SHP77 (cell line): ENCODE data around the gene TTC7B.
"Not testable (repeated sequence)": the region's sequence is repeated elsewhere in the genome, so short reads cannot be mapped to it uniquely, and the experiment has no call there.

Source experiments
- DNase-seq, 2 experiments: peaks; one replicate each; lab custom pipeline; 2025; lab: John Stamatoyannopoulos, UW

TTC7B gene

GRCh38 chr14:90830931-90831701 is 14.9 kb upstream of the TTC7B start:
- no peak for DNase-seq

- DNase-seq, result no peak
Observed at GRCh38 chr14:90829677-90830076, 13.4 kb upstream of the TTC7B start.

DNA sequence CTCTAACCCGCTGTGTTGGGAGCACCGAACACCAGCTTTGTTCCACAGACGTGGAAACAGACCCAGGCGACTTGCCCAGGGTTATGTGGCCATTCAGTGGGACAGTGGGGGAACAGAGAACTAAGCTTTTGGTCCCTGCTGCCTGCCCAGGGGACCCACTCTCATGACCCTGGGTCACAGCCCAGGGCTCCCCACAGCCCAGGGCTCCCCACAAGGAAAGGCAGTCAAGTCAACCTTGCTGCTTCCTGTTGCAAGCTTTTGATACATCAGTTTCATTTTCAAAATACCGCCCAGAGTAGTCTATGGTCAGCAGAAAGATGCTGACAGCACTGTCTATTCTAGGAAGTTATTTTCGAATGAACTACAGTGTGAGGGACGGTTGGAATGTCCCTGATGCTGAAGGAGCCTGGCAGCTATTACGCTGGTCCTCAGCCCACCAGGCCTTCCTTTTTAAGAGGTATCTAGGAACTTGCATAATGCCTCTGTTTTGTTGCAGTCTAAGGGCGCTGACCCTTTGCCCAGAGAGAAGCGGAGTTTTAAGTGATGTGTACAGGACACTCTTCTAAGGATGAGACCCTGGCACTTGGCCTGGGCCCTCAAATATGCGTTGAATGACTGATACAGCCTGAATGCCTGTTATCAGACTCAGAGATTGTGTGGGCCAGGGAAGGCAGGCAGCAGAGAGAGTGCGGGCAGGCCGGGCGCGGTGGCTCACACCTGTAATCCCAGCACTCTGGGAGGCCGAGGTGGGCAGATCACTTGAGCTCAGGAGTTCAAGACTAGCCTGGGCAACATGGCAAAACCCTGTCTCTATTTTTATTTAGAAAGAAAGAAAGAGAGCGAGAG is 12.6 kb upstream of the TTC7B start:
- no peak for DNase-seq

- DNase-seq, result peak; percentile 84 to 89
Observed at GRCh38 chr14:90827919-90828610, 11.8 kb upstream of the TTC7B start.

DNA sequence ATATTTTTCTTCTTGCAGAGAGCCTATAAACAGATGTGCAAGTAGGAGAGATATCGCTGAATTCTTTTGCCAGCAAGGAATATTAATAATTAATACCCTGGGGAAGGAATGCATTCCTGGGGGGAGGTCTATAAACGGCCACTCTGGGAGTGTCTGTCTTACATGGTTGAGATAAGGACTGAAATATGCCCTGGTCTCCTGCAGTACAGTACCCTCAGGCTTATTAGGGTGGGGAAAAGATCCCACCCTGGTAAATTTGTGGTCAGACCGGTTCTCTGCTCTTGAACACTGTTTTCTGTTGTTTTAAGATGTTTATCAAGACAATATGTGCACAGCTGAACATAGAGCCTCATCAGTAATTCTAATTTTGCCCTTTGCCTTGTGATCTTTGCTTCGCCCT is 7.3 kb upstream of the TTC7B start:
- DNase-seq, result not testable (repeated sequence)

GRCh38 chr14:90820958-90821357 is 4.7 kb upstream of the TTC7B start:
- peak; percentile 16 to 40 for DNase-seq

GRCh38 chr14:90819734-90820393 is 3.6 kb upstream of the TTC7B start:
- DNase-seq, result no peak

- no peak for DNase-seq
Observed at GRCh38 chr14:90818715-90819114, 2.5 kb upstream of the TTC7B start.

DNA sequence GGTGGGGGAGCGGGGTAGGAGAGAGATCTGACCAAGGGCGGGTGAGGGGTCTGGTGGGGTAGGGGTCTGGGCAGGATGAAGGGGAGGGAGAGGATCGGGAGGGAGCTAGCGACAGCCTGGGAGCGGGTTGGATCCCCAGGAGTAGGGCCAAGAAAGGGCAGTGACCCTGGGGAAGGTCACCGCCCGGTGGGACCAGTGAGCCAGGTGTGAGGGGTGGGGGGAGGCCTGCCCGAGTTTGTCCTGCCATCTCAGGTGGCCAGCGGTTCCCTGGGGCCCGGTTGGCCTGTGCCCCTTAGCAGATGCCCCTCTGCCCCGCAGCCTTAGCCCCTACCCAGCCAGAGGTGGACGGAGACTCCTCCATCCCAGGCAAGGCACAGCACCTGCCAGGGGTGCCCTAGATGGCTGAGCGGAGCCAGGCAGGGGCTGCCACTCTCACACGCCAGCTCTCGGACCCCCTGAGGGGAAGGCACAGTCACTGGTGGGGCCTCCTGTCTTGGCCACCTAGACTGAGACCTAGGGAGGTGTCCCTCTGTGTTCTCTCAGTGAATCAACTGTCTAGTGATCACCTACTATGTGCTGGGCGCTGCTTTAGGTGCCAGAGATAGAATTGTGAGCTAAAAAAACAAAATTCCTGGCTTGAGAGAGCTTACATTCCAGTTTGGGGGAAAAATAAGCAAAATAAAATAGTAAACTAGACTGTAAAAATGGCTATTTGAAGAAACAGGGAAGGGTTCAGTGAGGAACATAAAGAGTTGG is 629 bp upstream of the TTC7B start:
- no peak for DNase-seq

DNA sequence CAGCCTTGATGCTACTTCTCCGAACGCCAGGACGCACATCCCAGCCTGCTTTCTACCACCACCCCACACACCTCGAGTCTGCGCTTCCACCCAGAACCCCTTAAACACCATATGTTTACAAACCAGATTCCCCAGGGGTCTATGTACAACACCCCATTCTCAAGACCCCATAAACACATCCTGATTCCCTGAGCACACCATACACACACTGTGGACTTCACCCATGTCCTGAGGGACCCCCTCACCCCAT is 733 bp downstream of the TTC7B start:
- DNase-seq, result no peak

DNA sequence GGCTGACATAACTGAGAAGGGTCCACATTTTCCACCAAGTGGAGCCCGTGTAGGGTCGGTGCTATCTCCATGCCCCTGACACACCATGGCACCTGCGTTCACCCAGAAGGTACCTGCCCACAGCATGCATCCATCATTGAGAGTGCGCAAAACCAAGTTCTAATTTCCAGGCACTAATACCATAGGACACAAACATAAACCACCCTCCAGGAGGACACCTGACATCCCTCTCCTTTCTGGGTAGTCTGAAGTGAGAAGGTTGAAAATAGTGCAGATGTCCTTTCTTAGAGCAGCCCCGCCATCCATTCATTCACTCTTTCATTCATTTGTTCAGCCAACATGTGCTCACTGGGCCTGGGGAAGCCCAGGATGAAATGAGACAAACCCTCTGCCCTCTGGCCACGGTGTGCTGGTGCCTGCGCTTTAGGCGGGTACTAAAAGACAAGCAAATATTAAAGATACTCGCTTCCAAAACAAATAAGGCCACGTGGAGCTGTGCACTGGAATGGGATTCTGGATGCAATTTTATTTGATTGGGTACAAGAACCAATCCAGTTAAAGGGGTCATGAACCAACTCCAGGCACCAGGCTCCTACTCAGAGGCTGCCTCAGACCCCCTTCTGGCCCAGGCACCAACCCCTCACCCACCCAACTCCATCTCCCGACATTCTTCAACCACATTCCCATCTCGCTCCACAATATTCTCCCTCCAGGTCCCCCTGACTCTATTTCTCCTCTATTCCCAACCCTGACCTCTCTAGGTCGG is 1.2 kb downstream of the TTC7B start:
- no peak for DNase-seq

DNA sequence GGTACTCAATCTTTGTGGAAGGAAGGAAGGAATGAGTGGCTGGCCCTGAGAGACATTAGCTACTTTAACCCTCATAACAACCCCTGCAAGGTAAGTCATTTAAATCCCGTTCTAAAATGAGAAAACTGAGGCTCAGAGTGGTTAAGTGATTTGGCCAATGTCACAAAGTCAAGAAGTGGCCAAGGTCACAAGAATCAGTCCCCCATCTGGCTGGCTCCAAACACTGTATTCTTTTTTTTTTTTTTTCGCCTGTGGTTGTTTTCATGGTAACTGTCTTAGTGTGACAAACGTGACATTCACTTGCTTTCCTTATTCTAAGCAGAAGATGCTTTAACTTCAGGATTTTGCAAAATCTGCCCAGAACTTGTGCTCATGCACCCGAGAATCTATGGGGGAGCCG is 2.8 kb downstream of the TTC7B start:
- DNase-seq, result no peak

DNA sequence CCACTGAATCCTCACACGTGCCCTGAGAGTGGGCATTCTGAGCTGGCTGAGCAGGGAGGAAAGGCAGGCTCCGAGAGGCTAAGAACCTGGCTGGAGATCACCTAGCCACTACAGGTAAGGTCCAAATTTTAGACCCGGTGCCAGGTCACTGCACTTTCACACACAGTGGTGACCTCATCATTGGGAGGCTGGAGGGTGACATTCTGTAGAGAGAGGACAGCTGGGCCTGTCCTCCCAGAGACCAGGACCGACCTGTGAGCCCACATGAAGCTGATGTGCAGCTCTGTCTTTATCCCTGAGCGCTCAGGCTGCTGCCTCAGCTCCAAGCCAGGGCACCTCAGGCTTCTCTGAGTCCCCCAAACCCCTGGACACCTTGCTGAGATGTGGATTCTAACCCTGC is 4.1 kb downstream of the TTC7B start:
- no peak for DNase-seq

DNA sequence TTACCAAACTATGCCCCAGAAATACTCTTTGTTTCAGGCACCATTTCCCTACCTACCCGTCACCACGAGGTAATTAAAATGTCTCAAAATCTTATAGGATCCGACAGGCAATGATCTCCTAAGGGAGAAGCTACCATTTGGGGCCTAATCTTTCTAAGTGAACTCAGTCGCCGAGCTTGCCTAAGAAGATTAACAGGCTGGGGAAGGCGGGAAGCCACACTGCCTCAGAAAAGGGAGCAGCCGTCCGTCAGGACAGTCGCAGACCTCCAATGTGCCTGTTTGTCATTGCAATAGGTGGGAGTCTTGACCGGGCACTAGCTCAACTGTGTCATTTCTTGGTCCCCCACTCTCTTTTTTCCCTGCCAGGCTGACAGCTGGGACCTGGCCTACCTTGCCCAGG is 4.6 kb downstream of the TTC7B start:
- no peak for DNase-seq

DNA sequence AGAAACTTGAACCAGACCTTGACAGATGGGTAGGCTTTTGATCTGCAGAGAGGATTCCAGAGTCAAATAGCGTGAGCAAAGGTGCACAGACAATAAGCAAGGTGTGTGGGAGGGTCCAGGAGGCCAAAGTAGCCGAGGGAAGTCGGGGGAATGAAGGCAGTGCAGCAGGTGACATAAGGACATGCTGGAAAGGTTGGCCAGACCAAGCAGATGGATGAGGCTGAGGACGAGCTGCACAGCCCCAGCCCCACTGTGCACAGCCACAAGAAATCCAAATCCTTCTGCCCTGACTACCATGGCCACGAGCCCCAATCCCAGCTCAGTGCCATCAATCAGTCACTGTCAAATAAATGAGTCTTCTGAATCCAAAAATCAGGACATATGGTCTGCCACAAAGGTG is 5.4 kb downstream of the TTC7B start:
- DNase-seq, result no peak

- no peak for DNase-seq
Observed at GRCh38 chr14:90809530-90810312, 6.5 kb downstream of the TTC7B start.

DNA sequence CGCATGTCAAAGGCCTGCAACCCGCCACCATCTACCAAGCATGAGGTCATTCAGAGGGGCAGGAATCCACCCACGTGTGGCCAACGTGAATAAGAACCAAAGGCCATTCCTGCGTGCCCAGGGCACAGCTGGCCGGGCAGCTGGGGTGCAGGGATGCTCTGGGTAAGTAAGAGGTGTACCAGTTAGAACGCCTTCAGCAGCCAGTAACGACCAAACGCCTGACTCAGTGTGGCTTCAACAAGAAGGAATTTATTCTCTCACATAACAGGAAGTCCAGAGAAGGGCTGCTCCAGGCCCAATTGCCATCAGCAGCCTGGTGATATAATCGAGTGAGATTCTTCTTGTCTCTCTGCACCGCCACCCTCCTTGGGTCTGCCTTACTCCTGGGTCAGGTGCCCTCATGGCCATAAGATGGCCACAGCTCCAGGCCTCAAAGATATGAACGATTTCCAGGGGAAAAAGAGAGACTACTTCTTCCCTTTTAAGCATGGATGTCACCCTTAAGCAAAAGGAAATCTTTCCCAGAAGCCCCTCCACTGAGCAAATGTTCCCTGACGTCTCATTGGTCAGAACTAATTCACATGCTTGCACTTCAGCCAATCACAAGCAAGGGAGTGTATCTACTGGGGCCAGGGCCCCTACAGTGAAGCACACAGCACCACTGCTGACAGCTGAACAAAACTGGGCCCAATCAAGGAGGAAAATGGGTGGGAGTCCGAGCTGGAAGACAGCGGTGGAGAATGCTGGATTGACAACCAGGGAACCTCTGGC is 7.3 kb downstream of the TTC7B start:
- no peak for DNase-seq

- no peak for DNase-seq
Observed at GRCh38 chr14:90807060-90807459, 9.2 kb downstream of the TTC7B start.
